GM20000 (cell line): ENCODE data around the gene IFI16.
"Not testable (repeated sequence)": the region's sequence is repeated elsewhere in the genome, so short reads cannot be mapped to it uniquely, and the experiment has no call there.

ENCODE experiments used
- DNase-seq: peaks from one replicate; pipeline ENCODE4 v3.0.0; 2012; ENCODE audit warnings: low spot score
- TF ChIP-seq, protein P1 (sequence below): IDR thresholded peaks from 2 replicates; pipeline ENCODE4 v1.5.1; 2012; ENCODE audit warnings: mild to moderate bottlenecking, control low read depth; ENCODE audit errors: extremely low read depth, missing control alignments

IFI16 gene

GRCh38 chr1:159007726-159008125 lies 2.0 kb upstream of the IFI16 start:
- TF ChIP-seq, protein P1, sequence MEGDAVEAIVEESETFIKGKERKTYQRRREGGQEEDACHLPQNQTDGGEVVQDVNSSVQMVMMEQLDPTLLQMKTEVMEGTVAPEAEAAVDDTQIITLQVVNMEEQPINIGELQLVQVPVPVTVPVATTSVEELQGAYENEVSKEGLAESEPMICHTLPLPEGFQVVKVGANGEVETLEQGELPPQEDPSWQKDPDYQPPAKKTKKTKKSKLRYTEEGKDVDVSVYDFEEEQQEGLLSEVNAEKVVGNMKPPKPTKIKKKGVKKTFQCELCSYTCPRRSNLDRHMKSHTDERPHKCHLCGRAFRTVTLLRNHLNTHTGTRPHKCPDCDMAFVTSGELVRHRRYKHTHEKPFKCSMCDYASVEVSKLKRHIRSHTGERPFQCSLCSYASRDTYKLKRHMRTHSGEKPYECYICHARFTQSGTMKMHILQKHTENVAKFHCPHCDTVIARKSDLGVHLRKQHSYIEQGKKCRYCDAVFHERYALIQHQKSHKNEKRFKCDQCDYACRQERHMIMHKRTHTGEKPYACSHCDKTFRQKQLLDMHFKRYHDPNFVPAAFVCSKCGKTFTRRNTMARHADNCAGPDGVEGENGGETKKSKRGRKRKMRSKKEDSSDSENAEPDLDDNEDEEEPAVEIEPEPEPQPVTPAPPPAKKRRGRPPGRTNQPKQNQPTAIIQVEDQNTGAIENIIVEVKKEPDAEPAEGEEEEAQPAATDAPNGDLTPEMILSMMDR: no peak
- no peak for DNase-seq

DNA sequence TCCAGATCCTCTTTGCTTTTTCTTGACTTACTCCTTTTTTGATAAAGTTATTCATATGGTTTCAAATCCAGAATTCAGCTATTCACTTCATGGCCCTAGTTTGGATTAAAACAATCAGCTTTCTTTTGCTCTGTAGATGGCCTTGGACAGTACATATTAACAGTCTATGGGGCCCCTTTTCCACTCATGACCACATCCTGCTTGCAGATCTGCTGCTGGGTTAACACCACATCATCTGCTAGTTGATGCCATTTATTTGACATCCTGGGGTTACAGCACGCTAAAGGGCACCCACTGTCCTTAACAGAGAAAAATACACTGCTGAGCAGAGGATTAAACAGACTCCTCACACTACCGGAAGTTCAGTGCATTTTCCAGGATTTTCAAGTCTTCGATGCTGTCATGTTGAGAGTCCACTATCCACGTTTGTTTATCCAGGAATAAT lies 941 bp upstream of the IFI16 start:
- TF ChIP-seq, protein P1: no peak
- DNase-seq: peak; percentile 25

DNA sequence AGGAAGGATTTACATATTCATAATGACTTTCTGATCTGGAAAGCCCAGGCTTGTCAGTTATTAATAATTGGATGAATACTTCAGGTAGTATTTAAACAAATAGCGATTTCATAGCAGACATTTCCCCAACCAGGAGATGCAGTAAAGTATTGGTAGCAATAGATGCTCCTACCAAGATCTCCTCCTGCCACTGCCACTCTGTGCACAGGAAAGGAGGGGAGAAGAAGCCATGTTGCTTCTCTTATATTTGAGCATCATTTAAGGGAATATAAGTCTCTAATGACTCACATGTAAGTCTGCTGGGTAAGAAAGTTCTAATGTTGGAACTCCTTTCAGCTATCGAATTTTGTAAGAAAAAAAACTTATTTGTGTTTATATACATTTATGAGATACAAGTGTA lies 420 bp upstream of the IFI16 start:
- no peak for DNase-seq
- TF ChIP-seq, protein P1: no peak

DNA sequence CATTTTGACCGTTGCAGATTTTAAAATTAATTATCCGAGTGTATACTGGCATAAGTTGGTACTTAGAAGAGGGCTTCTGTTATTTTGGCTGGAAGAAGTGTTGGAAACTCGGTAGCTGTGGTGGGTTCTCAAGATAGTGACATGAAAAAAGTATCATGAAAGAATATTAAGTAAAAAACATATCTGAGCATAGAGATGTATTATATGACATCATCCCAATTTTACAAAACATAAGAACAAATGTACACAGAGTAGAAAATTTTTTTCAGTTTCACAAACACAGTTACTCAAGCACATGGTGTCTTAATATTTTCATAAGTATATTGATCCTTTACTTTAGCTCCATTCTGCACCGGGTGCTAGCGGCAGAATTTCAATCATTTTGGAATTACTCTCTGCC lies 684 bp downstream of the IFI16 start:
- TF ChIP-seq, protein P1: no peak
- DNase-seq: no peak

DNA sequence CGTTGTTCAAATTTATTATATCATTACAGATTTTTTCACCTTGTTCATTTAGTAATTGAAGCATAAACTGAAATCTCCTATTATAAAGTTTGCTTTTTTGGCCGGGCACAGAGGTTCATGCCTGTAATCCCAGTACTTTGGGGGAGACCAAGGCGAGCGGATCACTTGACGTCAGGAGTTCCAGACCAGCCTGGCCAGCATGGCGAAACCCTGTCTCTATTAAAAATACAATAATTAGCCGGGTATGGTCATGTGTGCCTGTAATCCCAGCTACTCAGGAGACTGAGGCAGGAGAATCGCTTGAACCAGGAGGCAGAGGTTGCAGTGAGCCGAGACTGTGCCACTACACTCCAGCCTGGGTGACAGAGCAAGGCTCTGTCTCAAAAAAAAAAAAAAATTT lies 1.3 kb downstream of the IFI16 start:
- DNase-seq: not testable (repeated sequence)

GRCh38 chr1:159011751-159012150 lies 2.0 kb downstream of the IFI16 start:
- TF ChIP-seq, protein P1: no peak
- no peak for DNase-seq

GRCh38 chr1:159012495-159012894 lies 2.8 kb downstream of the IFI16 start:
- peak; percentile 28 for DNase-seq
- TF ChIP-seq, protein P1: no peak

- DNase-seq: no peak
- TF ChIP-seq, protein P1: no peak
Measured at GRCh38 chr1:159014003-159014571, 4.4 kb downstream of the IFI16 start.
